ENCODE data around the gene SHD.
"Not testable (repeated sequence)": the region's sequence is repeated elsewhere in the genome, so short reads cannot be mapped to it uniquely, and the experiment has no call there.

GRCh38 chr19:4274321-4274686, 4.8 kb upstream of the SHD start:
- not testable (repeated sequence) for TF ChIP-seq CTCF, POLR2A, POLR2AphosphoS5 (IDR thresholded peaks at IDR 0.05)
